HEK293 (cell line): ENCODE data around the gene SOWAHD.

Experiments used
- CTCF ChIA-PET: fragments of 350-600 bp; formaldehyde crosslinking; extraction: SDS; loops from one replicate; lab custom pipeline; 2021; ENCODE audit warnings: antibody characterized with exemption; lab: Yijun Ruan, JAX
- POLR2A ChIA-PET: fragments of 300-600 bp; formaldehyde crosslinking; extraction: SDS; loops from one replicate; lab custom pipeline; 2020; ENCODE audit warnings: antibody characterized with exemption, inconsistent platforms; lab: Yijun Ruan, JAX
- H3K27ac ChIP-seq: fragments of 200-500 bp; sonication (Bioruptor generic); 2 replicates; pipeline ENCODE4 v1.5.1; 2014; ENCODE audit warnings: low read depth, low read length, control low read depth, inconsistent platforms; ENCODE audit errors: extremely low read depth
- H3K36me3 ChIP-seq, 2 experiments: fragments of 200-500 bp in 1 of 2; sonication (Bioruptor generic) in 1 of 2; 1 replicate in 1 of 2; 2 replicates in 1 of 2; pipeline ENCODE4 v1.5.1; 2014 to 2017; ENCODE audit warnings: inconsistent platforms in 2 of 2, low read length in 2 of 2; ENCODE audit not compliant: control insufficient read depth in 2 of 2, insufficient read depth in 1 of 2
- H3K4me1 ChIP-seq: fragments of 200-500 bp; sonication (Bioruptor generic); 2 replicates; pipeline ENCODE4 v1.5.1; 2014; ENCODE audit warnings: mild to moderate bottlenecking, low read length, inconsistent platforms; ENCODE audit not compliant: control insufficient read depth, insufficient read depth
- H3K4me3 ChIP-seq: 2 replicates; pipeline ENCODE4 v1.5.1; 2011; ENCODE audit warnings: low read depth, mild to moderate bottlenecking, control low read depth, low read length, moderate library complexity
- H3K9me3 ChIP-seq: fragments of 200-500 bp; sonication (Bioruptor generic); 2 replicates; pipeline ENCODE4 v1.5.1; 2014; ENCODE audit warnings: low read depth, low read length, inconsistent platforms; ENCODE audit not compliant: control insufficient read depth, insufficient read depth
- IKZF3 ChIP-seq: fragments of 450-650 bp; IDR thresholded peaks from 2 replicates; pipeline ENCODE4 v1.5.0; 2018; ENCODE audit warnings: missing biosample characterization, mild to moderate bottlenecking, missing genetic modification characterization, moderate library complexity
- INSM2 ChIP-seq: fragments of 450-650 bp; formaldehyde crosslinking; IDR thresholded peaks from 2 replicates; pipeline ENCODE4 v1.5.1; 2016; ENCODE audit warnings: missing biosample characterization, missing genetic modification characterization
- SP2 ChIP-seq: fragments of 450-650 bp; formaldehyde crosslinking; IDR thresholded peaks from 2 replicates; pipeline ENCODE4 v1.5.1; 2016; ENCODE audit warnings: missing biosample characterization, missing genetic modification characterization
- ZBTB10 ChIP-seq: fragments of 450-650 bp; formaldehyde crosslinking; IDR thresholded peaks from 2 replicates; pipeline ENCODE4 v1.5.1; 2016; ENCODE audit warnings: missing biosample characterization, missing genetic modification characterization
- ZBTB17 ChIP-seq: fragments of 450-650 bp; formaldehyde crosslinking; IDR thresholded peaks from 2 replicates; pipeline ENCODE4 v1.5.1; 2016; ENCODE audit warnings: missing biosample characterization, missing genetic modification characterization
- ZBTB21 ChIP-seq: fragments of 450-650 bp; formaldehyde crosslinking; IDR thresholded peaks from 2 replicates; pipeline ENCODE4 v1.5.1; 2017; ENCODE audit warnings: missing biosample characterization, missing genetic modification characterization
- ZBTB7A ChIP-seq: fragments of 450-650 bp; formaldehyde crosslinking; IDR thresholded peaks from 2 replicates; pipeline ENCODE4 v1.5.1; 2016; ENCODE audit warnings: low read depth, missing biosample characterization, missing genetic modification characterization
- ZNF2 ChIP-seq: fragments of 450-650 bp; formaldehyde crosslinking; IDR thresholded peaks from 2 replicates; pipeline ENCODE4 v1.5.1; 2016; ENCODE audit warnings: missing biosample characterization, missing genetic modification characterization
- ZNF248 ChIP-seq: fragments of 450-650 bp; formaldehyde crosslinking; IDR thresholded peaks from 2 replicates; pipeline ENCODE4 v1.5.1; 2017; ENCODE audit warnings: missing biosample characterization, missing genetic modification characterization
- ZNF350 ChIP-seq: fragments of 450-650 bp; formaldehyde crosslinking; IDR thresholded peaks from 2 replicates; pipeline ENCODE4 v1.5.0; 2017; ENCODE audit warnings: missing biosample characterization, mild to moderate bottlenecking, missing genetic modification characterization
- ZNF398 ChIP-seq: fragments of 450-650 bp; formaldehyde crosslinking; IDR thresholded peaks from 2 replicates; pipeline ENCODE4 v1.5.1; 2017; ENCODE audit warnings: missing biosample characterization, missing genetic modification characterization
- ZNF530 ChIP-seq: fragments of 450-650 bp; formaldehyde crosslinking; IDR thresholded peaks from 2 replicates; pipeline ENCODE4 v1.5.1; 2016; ENCODE audit warnings: low read depth, missing biosample characterization, missing genetic modification characterization
- ZNF544 ChIP-seq: fragments of 450-650 bp; formaldehyde crosslinking; IDR thresholded peaks from 2 replicates; pipeline ENCODE4 v1.5.0; 2017; ENCODE audit warnings: missing biosample characterization, missing genetic modification characterization
- ZNF558 ChIP-seq: fragments of 450-650 bp; formaldehyde crosslinking; IDR thresholded peaks from 2 replicates; pipeline ENCODE4 v1.5.1; 2016; ENCODE audit warnings: missing biosample characterization, missing genetic modification characterization
- ZNF621 ChIP-seq: fragments of 450-650 bp; formaldehyde crosslinking; IDR thresholded peaks from 2 replicates; pipeline ENCODE4 v1.5.1; 2017; ENCODE audit warnings: missing biosample characterization, missing genetic modification characterization
- ZNF768 ChIP-seq: fragments of 450-650 bp; formaldehyde crosslinking; IDR thresholded peaks from 2 replicates; pipeline ENCODE4 v1.5.1; 2018; ENCODE audit warnings: missing biosample characterization, mild to moderate bottlenecking, missing genetic modification characterization
- ZNF785 ChIP-seq: fragments of 450-650 bp; formaldehyde crosslinking; IDR thresholded peaks from 2 replicates; pipeline ENCODE4 v1.5.1; 2016; ENCODE audit warnings: missing biosample characterization, missing genetic modification characterization
- TF ChIP-seq, protein P1 (sequence below): fragments of 450-650 bp; formaldehyde crosslinking; IDR thresholded peaks from 2 replicates; pipeline ENCODE4 v1.5.1; 2017; ENCODE audit warnings: missing biosample characterization, missing genetic modification characterization

The SOWAHD gene

DNA sequence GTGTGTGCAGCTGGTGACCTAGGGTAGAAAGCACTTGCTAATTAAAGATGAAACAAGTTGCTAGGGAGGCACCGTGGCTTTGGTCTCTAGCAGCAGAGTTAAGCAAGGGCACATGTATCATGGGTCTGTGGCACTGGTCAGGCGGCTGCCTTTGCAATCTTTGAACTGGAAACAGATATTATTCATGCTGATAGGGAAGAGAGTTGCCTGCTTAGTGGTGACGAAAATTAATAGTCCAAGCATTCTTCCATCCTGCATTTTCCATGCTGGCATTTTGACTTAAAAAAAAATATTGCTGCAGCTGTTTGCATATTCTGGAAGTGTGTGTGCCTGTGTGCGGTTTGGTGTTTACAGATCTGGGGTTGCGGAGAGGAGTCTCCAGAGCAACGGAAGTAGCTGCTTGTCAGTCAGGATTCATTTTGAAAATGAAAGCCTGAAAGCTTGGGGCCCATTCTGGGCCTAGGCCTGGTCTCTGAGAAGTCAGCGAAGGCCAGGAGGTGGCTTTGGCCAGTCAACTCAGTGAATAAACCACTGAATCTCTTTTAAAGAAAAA lies 2.3 kb upstream of the SOWAHD start:
- Histone ChIP-seq H3K36me3 (no peaks in the 10 kb centered on the region), H3K9me3 (no peaks in the 10 kb centered on the region), H3K4me3 (no peak overlapping the region), H3K27ac (no peak overlapping the region), H3K4me1 (0 out of 2 replicates have a peak, but pooled peaks cover 2% of the 10 kb centered on the region)
- TF ChIP-seq, protein P1, sequence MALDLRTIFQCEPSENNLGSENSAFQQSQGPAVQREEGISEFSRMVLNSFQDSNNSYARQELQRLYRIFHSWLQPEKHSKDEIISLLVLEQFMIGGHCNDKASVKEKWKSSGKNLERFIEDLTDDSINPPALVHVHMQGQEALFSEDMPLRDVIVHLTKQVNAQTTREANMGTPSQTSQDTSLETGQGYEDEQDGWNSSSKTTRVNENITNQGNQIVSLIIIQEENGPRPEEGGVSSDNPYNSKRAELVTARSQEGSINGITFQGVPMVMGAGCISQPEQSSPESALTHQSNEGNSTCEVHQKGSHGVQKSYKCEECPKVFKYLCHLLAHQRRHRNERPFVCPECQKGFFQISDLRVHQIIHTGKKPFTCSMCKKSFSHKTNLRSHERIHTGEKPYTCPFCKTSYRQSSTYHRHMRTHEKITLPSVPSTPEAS, result no peak
- TF ChIP-seq ZNF558, result no peak
- TF ChIP-seq ZNF621 (tag by site-specific recombination), result no peak
- TF ChIP-seq INSM2 (tag by site-specific recombination), result no peak
- no peak for TF ChIP-seq ZBTB21
- no peak for TF ChIP-seq SP2 (tag by site-specific recombination)
- no peak for TF ChIP-seq ZBTB17 (tag by site-specific recombination)
- no peak for TF ChIP-seq ZNF544 (tag by site-specific recombination)
- no peak for TF ChIP-seq ZNF768 (tag by site-specific recombination)
- no peak for TF ChIP-seq ZBTB10 (tag by site-specific recombination)
- TF ChIP-seq ZNF398 (tag by site-specific recombination), result no peak
- TF ChIP-seq ZNF2, result no peak
- TF ChIP-seq IKZF3 (tag by site-specific recombination), result no peak
- no peak for TF ChIP-seq ZBTB7A (tag by site-specific recombination)
- TF ChIP-seq ZNF530, result no peak
- no peak for TF ChIP-seq ZNF350 (tag by site-specific recombination)
- TF ChIP-seq ZNF785 (tag by site-specific recombination), result no peak
- no peak for TF ChIP-seq ZNF248 (tag by site-specific recombination)
- CTCF ChIA-PET, result interaction anchor here (0.7 to 2.1 kb wide), 5 partner anchors 11 to 239 kb away, joined by 3 to 7 read pairs (median 4); no protein-coding TSS in a partner anchor
- POLR2A ChIA-PET, result interaction anchor here (3.1 kb wide), 1 partner anchor 64 kb away, joined by 13 read pairs; the partner anchor contains the start of gene SEPTIN6
